ENCODE data around the gene TCF12. TPM values are rescaled to one million over a fixed set of nuclear protein-coding genes. Genes with fewer than 3 reads are reported as not detected.

The TCF12 gene
- total RNA-seq, 1 experiment from 2014 or later, result 76.7 TPM

DNA sequence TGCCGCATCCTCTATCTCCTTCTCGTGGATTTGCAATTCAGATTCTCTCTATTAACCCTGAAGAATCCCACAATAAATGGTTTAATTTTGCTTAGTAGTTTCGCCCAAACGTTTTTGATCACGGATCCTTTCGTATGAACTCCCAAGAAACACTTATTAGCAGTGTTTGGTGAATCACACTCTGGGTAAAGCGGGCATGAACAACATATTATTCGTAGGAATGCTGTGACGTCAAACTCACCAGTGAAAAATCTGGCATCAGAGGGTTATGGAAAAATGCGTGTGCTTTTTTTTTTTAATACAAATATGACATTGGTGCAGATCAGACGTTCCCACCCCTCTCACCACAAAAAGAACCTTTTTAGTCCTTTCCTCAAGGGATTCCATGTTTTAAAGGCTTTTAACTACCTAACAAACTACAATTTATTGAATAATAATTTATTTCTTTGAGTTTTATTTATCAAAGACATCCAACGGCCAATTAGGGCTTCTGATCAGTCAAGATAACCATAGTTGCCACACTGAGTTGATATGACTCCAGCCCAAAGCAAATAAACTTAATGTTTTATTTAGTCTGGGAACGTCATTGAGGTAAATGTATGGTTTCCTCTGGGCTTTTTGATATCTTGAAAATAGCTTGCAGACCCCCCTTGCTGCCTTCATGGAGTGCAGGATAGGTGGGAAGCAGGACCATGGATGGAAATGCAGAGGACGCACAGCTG lies 412.3 kb downstream of the TCF12 start:
- H2AK5ac ChIP-seq (ENCODE audit: insufficient read length, low read length), result no peak overlapping the region
- H3K9me3 Mint-ChIP-seq, result no peaks in the 10 kb centered on the region
- H3K56ac ChIP-seq (ENCODE audit: insufficient read length, low read depth, low read length), result no peak overlapping the region
- H2BK5ac ChIP-seq (ENCODE audit: insufficient read length, low read length), result no peak overlapping the region
- H3K4me1 ChIP-seq (ENCODE audit: insufficient read depth, low read length), result no peaks in the 10 kb centered on the region
- H3K9ac ChIP-seq (ENCODE audit: extremely low read depth, insufficient read length, low read length), result no peak overlapping the region
- no peaks in the 10 kb centered on the region for H4K20me1 ChIP-seq (ENCODE audit: control insufficient read depth, insufficient read depth, insufficient read length)
- no peaks in the 10 kb centered on the region for H3K27me3 Mint-ChIP-seq (ENCODE audit: low read depth)
- no peaks in the 10 kb centered on the region for H3K27me3 ChIP-seq (ENCODE audit: insufficient read depth, low read length)
- H3K27ac Mint-ChIP-seq, result no peak overlapping the region
- no peak overlapping the region for H2BK20ac ChIP-seq (ENCODE audit: low read depth, low read length, poor library complexity, severe bottlenecking)
- H2BK120ac ChIP-seq (ENCODE audit: low read depth, low read length, poor library complexity, severe bottlenecking), result no peak overlapping the region
- peaks cover 8 to 16% of the 10 kb centered on the region in 2 experiments for H3K4me1 Mint-ChIP-seq
- TF ChIP-seq CTCF (conservative IDR thresholded peaks at IDR 0.05), result no peak
- H3K4me3 Mint-ChIP-seq, result no peak overlapping the region
- H4K5ac ChIP-seq (ENCODE audit: insufficient read length, low read depth, low read length), result no peak overlapping the region
- no peak overlapping the region for H3K23ac ChIP-seq (ENCODE audit: insufficient read length, low read depth, low read length)
- no peak overlapping the region for H4K8ac ChIP-seq (replicated peaks; ENCODE audit: insufficient read length, low read depth, low read length)
- no peaks in the 10 kb centered on the region for H3K79me2 ChIP-seq (ENCODE audit: insufficient read depth, low read length)
- WGBS (ENCODE audit: extremely low coverage, insufficient read length, low lambda C conversion rate), result no CpG with 5 or more reads among the region's 14 CpGs
- H3K9me3 ChIP-seq (ENCODE audit: control insufficient read depth, low read depth, low read length), result no peaks in the 10 kb centered on the region
- no peak overlapping the region for H2BK15ac ChIP-seq (ENCODE audit: low read depth, low read length)
- no peaks in the 10 kb centered on the region for H3K23me2 ChIP-seq (ENCODE audit: insufficient read length, low read depth, low read length, poor library complexity, severe bottlenecking)
- H2BK12ac ChIP-seq (ENCODE audit: insufficient read length, low read depth, low read length), result no peak overlapping the region
- H3K4ac ChIP-seq (ENCODE audit: low read depth, low read length), result no peak overlapping the region
- no peak for DNase-seq
- no peaks in the 10 kb centered on the region for H3K36me3 Mint-ChIP-seq (ENCODE audit: insufficient read depth in 1 of 3, low read depth in 3 of 3)
- H3K14ac ChIP-seq (ENCODE audit: insufficient read depth, low read length), result no peak overlapping the region
- H3K4me2 ChIP-seq (ENCODE audit: insufficient read depth, insufficient read length, low read length), result no peak overlapping the region
- no peak overlapping the region for H3K18ac ChIP-seq (ENCODE audit: insufficient read length, low read depth, low read length)
- H3K27ac ChIP-seq (ENCODE audit: insufficient read length, low read depth, low read length), result no peak overlapping the region
- no peaks in the 10 kb centered on the region for H3K79me1 ChIP-seq (ENCODE audit: insufficient read depth, low read depth, low read length, poor library complexity, severe bottlenecking)
- no peak overlapping the region for H4K91ac ChIP-seq (ENCODE audit: insufficient read length, low read depth, low read length)
- no peak overlapping the region for H3T11ph ChIP-seq (ENCODE audit: low read length)
- H2AFZ ChIP-seq (ENCODE audit: low read length), result no peak overlapping the region

All from H9 (cell line).